SU-DHL-6 (cell line): Measurements from ENCODE around the gene DENR.
"Not testable (repeated sequence)": the region's sequence is repeated elsewhere in the genome, so short reads cannot be mapped to it uniquely, and the experiment has no call there.

Experiments used
- EZH2phosphoT487 ChIP-seq: fragments of 200-600 bp; sonication (generic), shearing (Covaris generic); conservative IDR thresholded peaks from 2 replicates; pipeline ENCODE4 v1.6.1; 2018; ENCODE audit warnings: mild to moderate bottlenecking, antibody characterized with exemption, low read length, moderate library complexity, mixed read lengths
- TF ChIP-seq, protein P1 (sequence below): fragments of 200-600 bp; sonication (generic); IDR thresholded peaks from one replicate; pipeline ENCODE4 v1.5.1; 2017; ENCODE audit warnings: antibody characterized with exemption, mild to moderate bottlenecking, low read length, moderate library complexity; ENCODE audit not compliant: insufficient read depth, poor library complexity, severe bottlenecking

DNA sequence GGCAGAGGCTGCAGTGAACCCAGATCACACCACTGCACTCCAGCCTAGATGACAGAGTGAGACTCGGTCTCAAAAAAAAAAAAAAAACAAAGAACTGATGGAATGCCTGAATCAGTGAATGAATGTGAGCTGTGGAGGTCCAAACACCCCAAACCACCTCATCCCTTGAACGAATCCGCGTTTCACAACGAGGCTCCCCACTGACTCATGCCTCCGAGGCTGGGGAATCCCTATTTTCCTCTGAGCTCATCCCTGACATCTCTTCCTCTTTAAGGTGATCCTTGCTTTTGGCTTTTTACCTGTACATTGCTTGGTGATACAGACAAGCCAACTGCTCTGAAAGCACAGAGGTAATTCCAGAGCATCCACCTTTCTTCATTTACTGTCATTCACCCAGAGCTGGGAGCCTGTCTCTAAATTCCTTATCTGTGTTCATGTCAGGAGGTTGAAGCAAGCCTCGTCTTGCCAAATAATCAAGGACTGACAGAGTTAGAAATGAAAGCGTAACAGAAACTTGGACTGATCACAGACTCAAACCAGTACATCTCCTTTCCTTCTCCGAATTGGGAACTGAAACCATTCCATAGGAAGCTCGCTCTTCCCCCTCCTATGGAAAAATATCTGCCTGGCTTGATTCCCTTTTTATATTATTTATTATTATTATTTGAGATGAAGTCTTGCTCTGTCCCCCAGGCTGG, 39.0 kb upstream of the DENR start:
- TF ChIP-seq, protein P1, sequence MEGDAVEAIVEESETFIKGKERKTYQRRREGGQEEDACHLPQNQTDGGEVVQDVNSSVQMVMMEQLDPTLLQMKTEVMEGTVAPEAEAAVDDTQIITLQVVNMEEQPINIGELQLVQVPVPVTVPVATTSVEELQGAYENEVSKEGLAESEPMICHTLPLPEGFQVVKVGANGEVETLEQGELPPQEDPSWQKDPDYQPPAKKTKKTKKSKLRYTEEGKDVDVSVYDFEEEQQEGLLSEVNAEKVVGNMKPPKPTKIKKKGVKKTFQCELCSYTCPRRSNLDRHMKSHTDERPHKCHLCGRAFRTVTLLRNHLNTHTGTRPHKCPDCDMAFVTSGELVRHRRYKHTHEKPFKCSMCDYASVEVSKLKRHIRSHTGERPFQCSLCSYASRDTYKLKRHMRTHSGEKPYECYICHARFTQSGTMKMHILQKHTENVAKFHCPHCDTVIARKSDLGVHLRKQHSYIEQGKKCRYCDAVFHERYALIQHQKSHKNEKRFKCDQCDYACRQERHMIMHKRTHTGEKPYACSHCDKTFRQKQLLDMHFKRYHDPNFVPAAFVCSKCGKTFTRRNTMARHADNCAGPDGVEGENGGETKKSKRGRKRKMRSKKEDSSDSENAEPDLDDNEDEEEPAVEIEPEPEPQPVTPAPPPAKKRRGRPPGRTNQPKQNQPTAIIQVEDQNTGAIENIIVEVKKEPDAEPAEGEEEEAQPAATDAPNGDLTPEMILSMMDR, result not testable (repeated sequence)
- not testable (repeated sequence) for TF ChIP-seq EZH2phosphoT487
